Fibroblast of skin of right biceps (primary cell): ENCODE results near the gene RPH3AL.

Experiments used
- DNase-seq: peaks from one replicate; pipeline ENCODE4 v3.0.0-alpha.2; 2013

RPH3AL gene

DNA sequence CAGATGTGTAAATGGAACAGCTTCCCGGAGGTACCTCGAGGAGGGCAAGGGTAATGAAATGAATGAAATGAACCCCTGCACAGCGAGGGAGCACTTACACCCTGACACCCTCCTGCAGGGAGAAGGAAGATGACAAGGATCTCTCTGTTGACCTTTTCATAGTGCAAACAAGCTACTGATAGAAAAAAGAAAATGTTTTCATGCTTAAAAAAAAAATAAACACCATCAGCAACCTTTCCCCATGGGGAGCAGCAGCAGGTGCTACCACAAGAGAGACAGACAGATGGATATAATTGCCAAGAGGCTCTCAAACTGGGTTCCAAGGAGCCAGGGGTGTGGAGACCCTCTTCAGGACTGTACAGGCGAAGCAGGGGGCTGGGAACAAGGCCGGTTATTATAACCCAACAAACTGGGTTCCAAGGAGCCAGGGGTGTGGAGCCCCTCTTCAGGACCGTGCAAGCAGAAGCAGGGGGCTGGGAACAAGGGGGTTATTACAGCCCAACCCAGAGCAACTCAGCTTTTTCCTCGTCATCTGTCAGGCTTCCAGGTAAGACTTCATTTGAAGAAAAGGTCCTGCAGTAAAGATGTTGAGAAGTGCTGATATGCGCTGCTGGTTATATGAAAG, 718 bp upstream of the RPH3AL start:
- no peak for DNase-seq

GRCh38 chr17:351875-352420, 659 bp downstream of the RPH3AL start:
- no peak for DNase-seq

GRCh38 chr17:351449-351738, 1.2 kb downstream of the RPH3AL start:
- no peak for DNase-seq

GRCh38 chr17:350706-351448, 1.7 kb downstream of the RPH3AL start:
- DNase-seq: peak; percentile 30

DNA sequence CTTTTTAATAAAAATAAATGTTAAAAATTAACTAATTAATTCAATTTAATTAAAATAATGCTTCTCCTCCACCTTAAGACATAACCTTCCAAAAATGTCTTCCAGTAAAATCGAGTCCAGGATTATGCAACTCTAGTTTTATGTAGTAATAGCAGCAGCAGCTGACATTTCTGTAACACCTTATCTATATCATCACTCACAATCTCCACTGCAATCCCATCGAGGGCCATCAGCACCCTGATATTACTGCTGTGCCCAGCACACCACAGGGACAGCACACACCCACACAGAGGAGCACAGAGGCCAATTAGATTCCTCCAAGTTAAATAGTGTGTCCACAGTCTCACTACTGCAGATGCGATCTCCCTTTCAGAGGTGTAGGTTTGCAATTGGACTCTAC, 2.9 kb downstream of the RPH3AL start:
- no peak for DNase-seq

DNA sequence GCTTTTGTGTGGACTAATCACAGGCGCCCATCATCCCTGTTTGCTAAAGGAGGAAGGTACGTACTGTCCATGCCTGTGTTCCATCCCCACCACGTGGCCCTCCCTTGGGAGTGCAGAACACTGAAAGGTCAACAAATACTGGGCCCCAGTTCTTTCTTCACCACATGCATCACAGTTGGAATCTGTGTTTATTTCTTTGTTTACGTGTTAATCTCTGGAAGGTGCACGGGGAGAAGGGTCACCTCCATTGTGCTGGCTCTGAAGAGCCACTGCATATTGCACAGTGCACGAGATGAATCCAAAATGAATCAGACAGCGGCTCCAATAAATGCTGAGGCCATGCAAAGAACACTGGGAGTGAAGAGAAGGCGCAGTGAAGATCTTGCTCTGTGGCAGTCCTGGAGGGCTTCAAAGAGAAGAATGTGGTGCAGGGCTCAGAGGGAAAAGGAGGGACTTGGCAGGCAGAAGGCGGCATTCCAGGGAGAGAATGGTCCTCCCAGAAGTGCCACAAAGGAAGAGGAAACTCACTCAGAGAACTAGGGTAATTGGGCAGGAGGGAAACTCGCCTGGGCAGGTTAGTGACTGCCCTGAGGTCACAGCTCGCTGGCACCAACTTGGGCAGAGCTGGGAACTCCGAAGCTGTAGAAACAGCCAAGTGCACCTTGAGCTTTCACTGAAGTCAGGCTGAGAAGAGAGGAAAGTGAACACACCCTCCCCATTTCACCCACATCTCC, 3.7 kb downstream of the RPH3AL start:
- DNase-seq: no peak

GRCh38 chr17:348012-348411, 4.6 kb downstream of the RPH3AL start:
- DNase-seq: no peak

- no peak for DNase-seq
Observed at GRCh38 chr17:347309-347899, 5.2 kb downstream of the RPH3AL start.

DNA sequence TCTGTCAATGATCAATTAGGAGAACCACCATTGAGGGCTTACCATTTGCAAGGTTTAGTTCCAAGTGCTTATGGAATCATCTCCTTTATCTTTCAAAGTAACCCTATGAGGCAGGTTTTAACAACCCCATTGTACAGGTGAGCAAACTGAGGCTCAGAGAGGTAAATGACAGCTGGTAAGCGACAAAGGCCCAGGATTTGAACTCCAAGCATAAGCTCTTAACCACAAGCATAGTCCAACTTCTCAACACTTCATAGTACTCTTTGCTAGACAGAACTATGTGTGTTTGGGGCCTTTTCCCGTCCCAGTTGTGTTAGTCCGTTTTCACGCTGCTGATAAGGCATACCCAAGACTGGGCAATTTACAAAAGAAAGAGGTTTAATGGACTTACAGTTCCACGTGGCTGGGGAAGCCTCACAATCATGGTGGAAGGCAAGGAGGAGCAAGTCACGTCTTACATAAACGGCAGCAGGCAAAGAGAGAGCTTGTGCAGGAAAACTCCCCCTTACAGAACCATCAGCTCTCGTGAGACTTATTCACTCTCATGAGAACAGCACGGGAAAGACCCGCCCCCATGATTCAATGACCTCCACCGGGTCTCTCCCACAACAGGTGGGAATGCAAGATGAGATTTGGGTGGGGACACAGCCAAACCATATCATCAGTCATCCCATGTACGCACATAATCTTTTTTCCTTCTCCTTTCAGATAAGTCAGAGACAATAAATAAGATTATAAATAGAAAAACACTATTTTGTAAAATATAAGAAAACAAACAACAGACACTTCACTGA, 6.4 kb downstream of the RPH3AL start:
- no peak for DNase-seq

DNA sequence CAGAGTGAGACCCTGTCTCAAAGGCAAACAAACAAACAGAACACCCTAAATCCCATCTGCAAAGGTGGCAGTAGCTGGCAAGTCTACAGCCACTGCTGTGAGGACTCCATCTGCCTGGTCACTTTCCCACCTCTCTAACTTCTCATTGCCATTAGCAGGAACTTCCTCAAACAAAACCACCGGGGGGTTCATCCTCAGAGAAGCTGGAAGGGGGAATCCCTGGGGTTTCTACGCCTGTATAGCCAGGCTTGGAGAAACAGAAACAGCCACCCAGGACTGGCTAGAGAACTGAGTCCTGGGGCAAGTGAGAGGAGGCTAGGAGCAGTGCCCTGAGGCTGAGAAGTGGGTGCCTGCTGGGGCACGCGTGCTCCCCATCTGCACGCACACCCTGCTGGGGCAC, 7.3 kb downstream of the RPH3AL start:
- no peak for DNase-seq

GRCh38 chr17:343875-344752, 8.5 kb downstream of the RPH3AL start:
- DNase-seq: no peak

GRCh38 chr17:343211-343610, 9.4 kb downstream of the RPH3AL start:
- no peak for DNase-seq

DNA sequence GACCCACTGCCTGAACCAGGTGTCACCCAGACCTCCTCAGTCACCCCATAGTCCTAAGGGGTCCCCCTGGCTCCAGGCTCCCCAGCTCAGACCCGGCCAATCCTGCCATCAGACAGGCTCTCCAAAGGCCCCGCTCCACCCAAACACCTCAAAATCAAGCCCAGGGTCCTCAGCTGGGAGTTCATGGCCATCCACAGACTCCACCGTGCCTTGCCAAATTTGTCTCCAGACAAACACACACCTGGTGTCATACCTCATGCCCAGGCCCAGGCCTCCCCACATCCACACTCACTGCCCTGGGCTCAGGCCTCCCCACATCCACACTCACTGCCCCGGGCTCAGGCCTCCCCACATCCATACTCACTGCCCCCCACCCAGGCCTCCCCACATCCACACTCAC, 12.5 kb downstream of the RPH3AL start:
- no peak for DNase-seq

- no peak for DNase-seq
Observed at GRCh38 chr17:339193-340061, 13.2 kb downstream of the RPH3AL start.

DNA sequence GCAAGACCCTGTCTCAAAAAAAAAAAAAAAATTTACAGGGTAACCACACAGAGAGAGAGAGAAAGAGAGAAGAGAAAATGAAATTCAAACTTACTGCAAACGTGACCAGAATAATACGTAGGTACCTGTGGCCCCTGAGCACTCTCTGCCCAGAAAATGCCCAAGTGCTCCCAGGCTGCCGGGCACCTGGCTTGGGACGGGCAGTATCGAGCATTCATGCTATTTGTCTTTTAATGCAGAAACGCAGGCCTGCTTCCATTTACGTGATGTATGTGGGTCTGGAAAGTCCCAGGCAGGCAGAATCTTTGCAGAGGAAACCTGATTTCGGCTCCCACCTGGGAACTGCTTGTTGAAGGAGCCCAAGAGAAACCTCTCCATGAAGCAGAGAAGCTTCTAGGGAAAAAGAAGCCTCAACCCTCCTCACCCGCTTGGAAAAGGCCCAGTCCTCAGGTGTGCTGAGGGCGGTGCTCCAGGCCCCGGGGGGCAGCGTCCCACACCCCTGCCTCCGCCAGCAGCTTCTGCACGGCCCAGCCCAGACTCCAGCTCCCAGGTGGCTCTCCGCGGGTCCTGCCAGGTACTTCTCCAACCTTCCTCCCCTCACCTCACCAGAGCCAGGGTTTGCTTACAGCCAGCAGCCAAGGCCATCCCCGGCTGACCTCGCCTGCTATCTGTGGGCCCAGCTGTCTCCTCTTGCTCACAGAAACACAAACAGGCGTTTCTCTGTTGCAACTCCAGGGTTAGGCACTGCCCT, 14.0 kb downstream of the RPH3AL start:
- DNase-seq: no peak

DNA sequence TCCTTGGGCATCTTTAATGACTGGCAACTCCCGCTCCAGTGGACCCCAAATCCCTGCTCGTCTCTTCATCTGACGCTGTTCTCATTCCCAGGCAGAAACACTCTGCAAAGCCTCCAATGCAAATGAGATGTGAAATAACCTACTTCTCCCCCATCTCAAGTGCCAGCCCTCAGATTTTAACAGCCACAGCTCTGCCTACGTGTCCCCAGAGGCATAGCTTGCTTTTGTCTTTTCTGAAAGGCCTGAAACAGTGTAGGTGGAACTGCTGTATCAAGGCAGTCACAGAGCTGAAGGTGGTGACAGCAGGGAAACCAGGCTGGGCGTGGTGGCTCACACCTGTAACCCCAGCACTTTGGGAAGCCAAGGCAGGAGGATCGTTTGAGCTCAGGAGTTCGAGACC, 14.7 kb downstream of the RPH3AL start:
- no peak for DNase-seq

DNA sequence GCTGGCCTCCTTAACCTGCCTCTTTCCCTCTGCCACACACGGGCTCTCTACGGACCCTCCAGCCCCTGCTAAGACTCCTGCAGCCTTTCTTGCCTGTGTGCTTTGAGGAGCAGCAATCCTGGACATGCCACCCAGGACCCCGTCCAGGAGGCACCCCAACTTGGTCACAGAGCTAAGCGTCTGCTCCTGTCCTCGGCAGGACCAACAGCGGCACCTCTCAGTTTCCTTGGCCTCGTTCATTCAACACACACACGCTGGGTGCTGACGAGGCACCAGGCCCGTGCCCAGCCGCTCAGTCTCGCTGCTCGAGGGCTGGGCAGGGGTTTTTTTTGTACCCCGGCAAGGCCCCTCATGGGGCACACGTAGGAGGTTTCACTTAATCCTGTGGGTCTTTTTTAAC, 15.2 kb downstream of the RPH3AL start:
- no peak for DNase-seq

DNA sequence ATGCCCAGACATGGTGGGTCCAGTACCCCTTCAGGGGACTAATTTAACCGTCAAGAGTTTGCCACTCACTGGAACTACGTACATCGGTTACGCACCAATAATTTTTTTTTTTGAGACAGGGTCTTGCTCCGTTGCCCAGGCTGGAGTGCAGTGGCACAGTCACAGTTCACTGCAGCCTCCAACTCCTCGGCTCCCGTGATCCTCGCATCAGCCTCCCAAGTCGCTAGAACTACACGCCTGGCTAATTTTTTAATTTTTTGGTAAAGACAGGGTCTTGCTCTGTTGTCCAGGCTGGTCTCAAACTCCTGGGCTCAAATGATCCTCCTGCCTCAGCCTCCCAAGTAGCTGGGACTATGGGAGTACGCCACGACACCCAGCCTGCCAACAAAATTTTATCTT, 15.6 kb downstream of the RPH3AL start:
- no peak for DNase-seq

GRCh38 chr17:336110-337021, 16.2 kb downstream of the RPH3AL start:
- peak; percentile 13 for DNase-seq
